NCI-H1092 (cell line): ENCODE results near the gene RCOR1.
"Not testable (repeated sequence)": the region's sequence is repeated elsewhere in the genome, so short reads cannot be mapped to it uniquely, and the experiment has no call there.

Experiments
- DNase-seq: peaks from one replicate; lab custom pipeline; 2025; lab: John Stamatoyannopoulos, UW

Gene RCOR1

GRCh38 chr14:102593061-102593824, 794 bp downstream of the RCOR1 start:
- DNase-seq = peak; percentile 34

GRCh38 chr14:102593825-102594137, 1.3 kb downstream of the RCOR1 start:
- no peak for DNase-seq

GRCh38 chr14:102594514-102595175, 2.2 kb downstream of the RCOR1 start:
- DNase-seq = peak; percentile 13

GRCh38 chr14:102601378-102601925, 9.0 kb downstream of the RCOR1 start:
- DNase-seq = no peak

- DNase-seq = no peak
These were observed 10.2 kb downstream of the RCOR1 start for GRCh38 chr14:102602421-102603292.

GRCh38 chr14:102603293-102603907, 11.0 kb downstream of the RCOR1 start:
- DNase-seq = no peak

- no peak for DNase-seq
These were observed 11.7 kb downstream of the RCOR1 start for GRCh38 chr14:102604183-102604582.

- no peak for DNase-seq
These were observed 12.6 kb downstream of the RCOR1 start for GRCh38 chr14:102605029-102605428.

GRCh38 chr14:102606296-102606695, 13.8 kb downstream of the RCOR1 start:
- DNase-seq = no peak

GRCh38 chr14:102608064-102608446, 15.6 kb downstream of the RCOR1 start:
- DNase-seq = no peak

- DNase-seq = no peak
These were observed 18.7 kb downstream of the RCOR1 start for GRCh38 chr14:102610968-102611811.

GRCh38 chr14:102616318-102616717, 23.9 kb downstream of the RCOR1 start:
- no peak for DNase-seq

GRCh38 chr14:102616799-102617198, 24.4 kb downstream of the RCOR1 start:
- DNase-seq = no peak

GRCh38 chr14:102619012-102619411, 26.6 kb downstream of the RCOR1 start:
- not testable (repeated sequence) for DNase-seq

- DNase-seq = no peak
These were observed 28.0 kb downstream of the RCOR1 start for GRCh38 chr14:102620413-102620812.

GRCh38 chr14:102622262-102622885, 29.9 kb downstream of the RCOR1 start:
- DNase-seq = no peak

GRCh38 chr14:102624666-102625065, 32.2 kb downstream of the RCOR1 start:
- no peak for DNase-seq

- DNase-seq = no peak
These were observed 33.3 kb downstream of the RCOR1 start for GRCh38 chr14:102625564-102626296.

GRCh38 chr14:102626530-102626929, 34.1 kb downstream of the RCOR1 start:
- no peak for DNase-seq

GRCh38 chr14:102629011-102629444, 36.6 kb downstream of the RCOR1 start:
- DNase-seq = no peak
